HG03571 (cell line): Measurements from ENCODE around the gene COL18A1.
"Not testable (repeated sequence)": the region's sequence is repeated elsewhere in the genome, so short reads cannot be mapped to it uniquely, and the experiment has no call there.

Source experiments
- ATAC-seq: cut with Tn5 transposase; IDR thresholded peaks from one replicate; pipeline ENCODE4 v1.9.1; 2021; ENCODE audit not compliant: unreplicated experiment

COL18A1 gene

GRCh38 chr21:45404730-45405270 lies at the start of gene COL18A1:
COL18A1 (plus strand) TSS chr21:45405165; CDS start chr21:45405231, 66 bp downstream.
- no peak for ATAC-seq

- ATAC-seq = no peak
These were observed 49.4 kb upstream of the COL18A1 start for GRCh38 chr21:45355573-45355972.

- no peak for ATAC-seq
These were observed 48.7 kb upstream of the COL18A1 start for GRCh38 chr21:45356251-45356650.

- ATAC-seq = no peak
These were observed 48.1 kb upstream of the COL18A1 start for GRCh38 chr21:45356653-45357435.

GRCh38 chr21:45357436-45358260 lies 47.3 kb upstream of the COL18A1 start:
- ATAC-seq = no peak

- ATAC-seq = no peak
These were observed 46.7 kb upstream of the COL18A1 start for GRCh38 chr21:45358261-45358670.

GRCh38 chr21:45358711-45359310 lies 46.2 kb upstream of the COL18A1 start:
- no peak for ATAC-seq

- ATAC-seq = no peak
These were observed 45.3 kb upstream of the COL18A1 start for GRCh38 chr21:45359451-45360217.

- ATAC-seq = no peak
These were observed 43.6 kb upstream of the COL18A1 start for GRCh38 chr21:45361033-45361997.

- ATAC-seq = no peak
These were observed 42.8 kb upstream of the COL18A1 start for GRCh38 chr21:45362077-45362747.

GRCh38 chr21:45362748-45363145 lies 42.2 kb upstream of the COL18A1 start:
- ATAC-seq = no peak

GRCh38 chr21:45363272-45363671 lies 41.7 kb upstream of the COL18A1 start:
- not testable (repeated sequence) for ATAC-seq

- ATAC-seq = no peak
These were observed 41.0 kb upstream of the COL18A1 start for GRCh38 chr21:45363921-45364467.

GRCh38 chr21:45364468-45365185 lies 40.3 kb upstream of the COL18A1 start:
- no peak for ATAC-seq

GRCh38 chr21:45365186-45365607 lies 39.8 kb upstream of the COL18A1 start:
- ATAC-seq = no peak

- ATAC-seq = no peak
These were observed 39.2 kb upstream of the COL18A1 start for GRCh38 chr21:45365608-45366241.

- ATAC-seq = no peak
These were observed 38.5 kb upstream of the COL18A1 start for GRCh38 chr21:45366476-45366875.
